CD14-positive monocyte (primary cell): ENCODE results near the gene DENND1A. TPM values are rescaled to one million over a fixed set of nuclear protein-coding genes. Genes with fewer than 3 reads are reported as not detected.

Experiments
- DNase-seq, 3 donors: peaks; one replicate each; pipeline ENCODE4 v3.0.0-alpha.2; 2011 to 2022
- H2AFZ ChIP-seq: 2 replicates; pipeline ENCODE4 v1.6.0; 2012; ENCODE audit warnings: mild to moderate bottlenecking, low read depth, low read length, inconsistent platforms; ENCODE audit not compliant: insufficient read depth, poor library complexity, severe bottlenecking
- H3K27ac ChIP-seq, 2 donors: 1 replicate in 1 of 2; 2 replicates in 1 of 2; pipeline ENCODE4 v1.5.1; 2012 to 2013; ENCODE audit warnings: low read length in 2 of 2, control low read depth in 1 of 2, inconsistent platforms in 1 of 2, low read depth in 1 of 2, mild to moderate bottlenecking in 1 of 2
- H3K27me3 ChIP-seq, 2 donors: one replicate each; pipeline versions ENCODE4 v1.6.0 to v1.6.1; 2011 to 2013; ENCODE audit warnings: low read length in 2 of 2; ENCODE audit not compliant: control insufficient read depth in 2 of 2, insufficient read depth in 2 of 2
- H3K36me3 ChIP-seq, 2 donors: replicated peaks in 1 of 2; 1 replicate in 1 of 2; 2 replicates in 1 of 2; pipeline versions ENCODE4 v1.5.1 to v1.6.1; 2012 to 2013; ENCODE audit warnings: low read length in 2 of 2, control low read depth in 1 of 2, inconsistent platforms in 1 of 2, mild to moderate bottlenecking in 1 of 2; ENCODE audit not compliant: insufficient read depth in 2 of 2, control insufficient read depth in 1 of 2
- H3K4me1 ChIP-seq, 2 donors: 1 replicate in 1 of 2; 2 replicates in 1 of 2; pipeline versions ENCODE4 v1.5.1 to v1.6.1; 2012 to 2013; ENCODE audit warnings: low read length in 2 of 2, control low read depth in 1 of 2, inconsistent platforms in 1 of 2, mild to moderate bottlenecking in 1 of 2, moderate library complexity in 1 of 2; ENCODE audit not compliant: insufficient read depth in 2 of 2, control insufficient read depth in 1 of 2
- H3K4me2 ChIP-seq: replicated peaks from 2 replicates; pipeline ENCODE3; 2012; ENCODE audit warnings: low read length, moderate library complexity, mild to moderate bottlenecking; ENCODE audit not compliant: poor library complexity, severe bottlenecking; ENCODE audit errors: extremely low read depth
- H3K4me3 ChIP-seq, 3 experiments: fragments of 200-600 bp in 1 of 3; sonication (generic) in 1 of 3; replicated peaks in 1 of 3; 1 replicate in 2 of 3; 2 replicates in 1 of 3; pipeline ENCODE4 v1.5.1; 2011 to 2013; ENCODE audit warnings: low read length in 3 of 3, mild to moderate bottlenecking in 3 of 3, control low read depth in 2 of 3, low read depth in 2 of 3, inconsistent platforms in 1 of 3, moderate library complexity in 1 of 3
- H3K79me2 ChIP-seq: 2 replicates; pipeline ENCODE4 v1.6.0; 2012; ENCODE audit warnings: mild to moderate bottlenecking, control low read depth, inconsistent platforms, low read length, moderate library complexity; ENCODE audit not compliant: insufficient read depth
- H3K9ac ChIP-seq: 2 replicates; pipeline ENCODE4 v1.6.0; 2017; ENCODE audit warnings: low read length, mild to moderate bottlenecking; ENCODE audit not compliant: insufficient read depth, poor library complexity, severe bottlenecking
- H3K9me3 ChIP-seq, 2 donors: replicated peaks in 1 of 2; 1 replicate in 1 of 2; 2 replicates in 1 of 2; pipeline versions ENCODE4 v1.5.1 to v1.6.1; 2012 to 2013; ENCODE audit warnings: low read length in 2 of 2, control low read depth in 1 of 2; ENCODE audit not compliant: control insufficient read depth in 1 of 2, insufficient read depth in 1 of 2
- H4K20me1 ChIP-seq: 2 replicates; pipeline ENCODE4 v1.6.0; 2012; ENCODE audit warnings: mild to moderate bottlenecking, low read length, control low read depth, moderate library complexity; ENCODE audit not compliant: insufficient read depth
- H3K27ac Mint-ChIP-seq, 7 donors: one replicate each; pipeline ENCODE4 v1.8.0; 2020; ENCODE audit warnings: mild to moderate bottlenecking in 7 of 7, mixed read lengths in 7 of 7, moderate library complexity in 6 of 7, inconsistent platforms in 2 of 7
- H3K27me3 Mint-ChIP-seq, 3 donors: one replicate each; pipeline ENCODE4 v1.8.0; 2021 to 2022; ENCODE audit warnings: low read depth in 3 of 3, mild to moderate bottlenecking in 3 of 3, mixed read lengths in 3 of 3, moderate library complexity in 3 of 3, inconsistent platforms in 1 of 3
- H3K36me3 Mint-ChIP-seq, 2 donors: one replicate each; pipeline ENCODE4 v1.8.0; 2020; ENCODE audit warnings: mixed read lengths in 2 of 2, inconsistent platforms in 1 of 2, mild to moderate bottlenecking in 1 of 2
- H3K4me1 Mint-ChIP-seq: one replicate; pipeline ENCODE4 v1.8.0; 2020; ENCODE audit warnings: mild to moderate bottlenecking, mixed read lengths
- H3K4me3 Mint-ChIP-seq, 2 donors: one replicate each; pipeline ENCODE4 v1.8.0; 2020; ENCODE audit warnings: mild to moderate bottlenecking in 2 of 2, mixed read lengths in 2 of 2, moderate library complexity in 1 of 2
- H3K9me3 Mint-ChIP-seq, 7 donors: one replicate each; pipeline ENCODE4 v1.8.0; 2020 to 2022; ENCODE audit warnings: mixed read lengths in 7 of 7, mild to moderate bottlenecking in 6 of 7, moderate library complexity in 6 of 7, inconsistent platforms in 2 of 7
- WGBS: methylation state at CpG from one replicate; pipeline ENCODE4 v1.1.5; 2013; ENCODE audit warnings: missing lambda C conversion rate; ENCODE audit not compliant: insufficient coverage; 5-methylcytosine and 5-hydroxymethylcytosine counted together
- intact Hi-C, 2 donors: fragments of 100-400 bp; cut with micrococcal nuclease; formaldehyde crosslinking; loops; one replicate each; pipeline versions ENCODE4 v1.15.0 to v1.15.1; 2023
- polyA plus RNA-seq, 3 donors: library from polyadenylated mRNA; depleted of rRNA in 1 of 3; unstranded in 2 of 3; stranded (reverse) in 1 of 3; fragments of 300-500 nt in 2 of 3; fragments of >200 nt in 1 of 3; fragmentation: Illumina TruSeq in 2 of 3; gene quantifications; 1 replicate in 2 of 3; 2 replicates in 1 of 3; pipeline ENCODE4 v1.2.3, GENCODE V29; 2012 to 2021
- TF ChIP-seq, protein P1 (sequence below): fragments of 200-600 bp; IDR thresholded peaks from one replicate; pipeline ENCODE4 v1.8.0; 2022; ENCODE audit warnings: antibody characterized with exemption, mild to moderate bottlenecking

DENND1A gene
- polyA plus RNA-seq, 3 donors, result 24.8 to 73.0 (median 29.4) TPM

DNA sequence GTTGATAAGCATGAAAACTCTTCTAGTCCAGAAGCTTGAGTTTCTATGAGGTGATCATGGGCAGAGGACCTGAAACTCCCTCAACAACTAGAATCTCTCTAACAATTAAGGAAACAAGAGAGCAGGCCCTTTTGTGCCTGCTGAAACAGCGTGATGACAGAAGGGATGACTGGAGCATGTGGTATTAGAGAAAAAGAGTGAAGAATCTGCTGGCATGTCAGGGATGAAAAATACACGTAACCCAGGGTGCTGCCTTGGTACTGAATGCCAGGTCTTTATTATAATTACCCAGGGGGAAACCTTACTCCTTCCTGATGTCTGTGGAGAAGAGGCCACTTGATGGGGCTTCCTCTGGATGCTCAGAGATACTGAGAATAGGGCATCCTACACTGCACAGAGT is 406.1 kb downstream of the DENND1A start:
- Histone ChIP-seq H3K9me3 (no peaks in the 10 kb centered on the region), H3K4me3 (no peak overlapping the region), H4K20me1 (peaks cover 97% of the 10 kb centered on the region), H3K27ac (no peak overlapping the region), H3K36me3 (peaks cover 0 to 44% of the 10 kb centered on the region in 2 donors), H2AFZ (no peak overlapping the region), H3K4me2 (no peak overlapping the region), H3K79me2 (no peaks in the 10 kb centered on the region), H3K9ac (no peak overlapping the region), H3K27me3 (no peaks in the 10 kb centered on the region), H3K4me1 (peaks cover 5 to 10% of the 10 kb centered on the region in 2 donors)
- no peak overlapping the region for H3K4me3 Mint-ChIP-seq
- H3K27me3 Mint-ChIP-seq, result peaks cover 0 to 1% (median 0%) of the 10 kb centered on the region in 3 donors
- no CpG with 5 or more reads among the region's 2 CpGs for WGBS
- peaks cover 0 to 2% (median 0%) of the 10 kb centered on the region in 7 donors for H3K9me3 Mint-ChIP-seq
- TF ChIP-seq, protein P1, sequence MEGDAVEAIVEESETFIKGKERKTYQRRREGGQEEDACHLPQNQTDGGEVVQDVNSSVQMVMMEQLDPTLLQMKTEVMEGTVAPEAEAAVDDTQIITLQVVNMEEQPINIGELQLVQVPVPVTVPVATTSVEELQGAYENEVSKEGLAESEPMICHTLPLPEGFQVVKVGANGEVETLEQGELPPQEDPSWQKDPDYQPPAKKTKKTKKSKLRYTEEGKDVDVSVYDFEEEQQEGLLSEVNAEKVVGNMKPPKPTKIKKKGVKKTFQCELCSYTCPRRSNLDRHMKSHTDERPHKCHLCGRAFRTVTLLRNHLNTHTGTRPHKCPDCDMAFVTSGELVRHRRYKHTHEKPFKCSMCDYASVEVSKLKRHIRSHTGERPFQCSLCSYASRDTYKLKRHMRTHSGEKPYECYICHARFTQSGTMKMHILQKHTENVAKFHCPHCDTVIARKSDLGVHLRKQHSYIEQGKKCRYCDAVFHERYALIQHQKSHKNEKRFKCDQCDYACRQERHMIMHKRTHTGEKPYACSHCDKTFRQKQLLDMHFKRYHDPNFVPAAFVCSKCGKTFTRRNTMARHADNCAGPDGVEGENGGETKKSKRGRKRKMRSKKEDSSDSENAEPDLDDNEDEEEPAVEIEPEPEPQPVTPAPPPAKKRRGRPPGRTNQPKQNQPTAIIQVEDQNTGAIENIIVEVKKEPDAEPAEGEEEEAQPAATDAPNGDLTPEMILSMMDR, result no peak
- intact Hi-C loops, result no loop called here
- H3K36me3 Mint-ChIP-seq, result peaks cover 15 to 29% of the 10 kb centered on the region in 2 donors
- peaks cover 7% of the 10 kb centered on the region for H3K4me1 Mint-ChIP-seq
- DNase-seq, result no peak
- no peak overlapping the region for H3K27ac Mint-ChIP-seq

DNA sequence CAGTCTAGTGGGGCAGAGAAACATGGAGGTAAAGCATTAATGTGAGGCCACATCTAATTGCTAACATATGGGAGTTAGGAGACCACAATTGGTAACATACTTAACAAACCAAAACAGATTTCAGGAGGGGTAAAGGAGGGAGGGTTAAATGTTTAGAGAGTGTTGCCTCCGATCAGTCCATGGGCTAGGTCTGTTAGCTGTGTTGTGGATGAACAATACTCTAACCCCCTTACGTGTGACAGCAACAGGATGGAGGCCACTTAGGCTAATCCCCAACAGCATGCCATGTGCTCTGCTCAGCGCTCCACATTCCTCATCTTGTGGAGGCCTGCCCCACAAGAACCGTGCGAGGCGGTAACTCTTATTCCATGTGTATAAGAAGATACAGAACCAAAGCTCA is 406.9 kb downstream of the DENND1A start:
- H3K4me2 ChIP-seq, result no peak overlapping the region
- Mint-ChIP-seq H3K9me3 (no peaks in the 10 kb centered on the region), H3K27ac (no peak overlapping the region), H3K4me1 (peaks cover 2% of the 10 kb centered on the region), H3K4me3 (no peak overlapping the region), H3K36me3 (peaks cover 15 to 28% of the 10 kb centered on the region in 2 donors), H3K27me3 (no peaks in the 10 kb centered on the region)
- no peaks in the 10 kb centered on the region for H3K79me2 ChIP-seq
- peaks cover 98% of the 10 kb centered on the region for H4K20me1 ChIP-seq
- H3K36me3 ChIP-seq, result peaks cover 0 to 40% of the 10 kb centered on the region in 2 donors
- 100% methylated on average over 4 of the region's 6 CpGs for WGBS
- no peak for DNase-seq
- H3K27ac ChIP-seq, result no peak overlapping the region
- no peaks in the 10 kb centered on the region for H3K27me3 ChIP-seq
- no peak overlapping the region for H3K4me3 ChIP-seq
- peaks cover 0 to 2% of the 10 kb centered on the region in 2 donors for H3K4me1 ChIP-seq
- H3K9me3 ChIP-seq, result no peaks in the 10 kb centered on the region
- TF ChIP-seq, protein P1, result no peak
- no peak overlapping the region for H2AFZ ChIP-seq
- H3K9ac ChIP-seq, result no peak overlapping the region
- intact Hi-C loops, result no loop called here
